HG03280 (cell line): Measurements from ENCODE around the gene PPP2R5A.
"Not testable (repeated sequence)": the region's sequence is repeated elsewhere in the genome, so short reads cannot be mapped to it uniquely, and the experiment has no call there.

ENCODE experiments used
- ATAC-seq: cut with Tn5 transposase; IDR thresholded peaks from one replicate; pipeline ENCODE4 v1.9.1; 2021; ENCODE audit warnings: mild to moderate bottlenecking, moderate library complexity; ENCODE audit not compliant: unreplicated experiment

PPP2R5A gene

DNA sequence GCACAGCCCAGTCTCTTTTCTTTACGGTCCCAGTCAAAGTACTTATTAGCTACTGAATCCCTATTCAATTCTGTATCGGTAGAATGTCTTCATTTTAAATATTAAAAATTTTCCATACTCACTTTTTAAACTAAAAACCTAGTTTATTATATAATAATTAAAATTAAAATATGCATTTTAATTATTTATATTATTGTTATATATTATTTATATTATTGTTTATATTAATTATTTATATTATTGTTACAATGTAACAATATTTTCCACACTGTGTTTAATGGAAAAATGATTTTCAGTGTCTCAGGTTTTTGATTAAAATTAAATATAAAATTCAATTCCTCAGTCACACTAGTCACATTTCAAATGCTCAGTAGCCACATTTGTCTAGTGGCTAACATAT, 18.2 kb upstream of the PPP2R5A start:
- ATAC-seq, result no peak

DNA sequence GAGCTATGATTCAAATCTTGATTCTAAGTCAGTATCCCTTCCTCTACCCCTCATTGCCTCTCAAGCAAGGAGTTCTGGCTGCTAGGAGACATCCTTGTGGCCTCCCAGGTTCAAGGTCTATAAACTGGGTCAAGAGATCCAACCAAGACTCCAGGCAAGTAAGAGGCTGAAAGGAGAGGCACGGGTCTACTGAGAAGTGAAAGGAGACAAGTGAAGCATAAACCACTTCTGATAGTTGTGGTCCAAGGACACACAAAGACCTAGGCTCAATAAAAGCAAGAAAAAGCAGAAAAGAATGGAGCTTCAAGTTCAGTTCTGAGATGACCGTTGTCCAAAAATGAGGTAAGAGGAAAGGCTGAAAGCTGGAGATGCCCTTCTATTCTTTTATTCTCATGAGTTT, 17.8 kb upstream of the PPP2R5A start:
- no peak for ATAC-seq

DNA sequence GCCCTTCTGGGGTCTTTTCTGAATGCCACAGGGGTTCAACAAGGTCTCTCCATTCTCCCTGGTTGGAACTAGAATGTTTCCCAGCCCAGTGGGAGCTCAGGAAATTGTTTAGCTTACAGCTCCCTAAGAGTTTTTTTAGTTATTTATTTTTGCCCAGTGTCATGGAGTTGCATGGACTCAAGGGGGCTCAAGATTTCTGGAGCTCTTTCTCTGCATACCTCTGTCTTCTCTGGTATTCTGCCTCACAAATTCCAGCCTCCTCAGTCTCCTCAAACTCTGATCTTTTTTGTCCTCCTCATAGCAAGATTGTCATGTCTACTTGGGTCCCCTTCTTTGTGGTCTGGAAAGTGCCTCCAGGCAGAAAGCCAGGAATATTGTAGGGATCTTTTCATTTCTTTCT, 15.9 kb upstream of the PPP2R5A start:
- no peak for ATAC-seq

DNA sequence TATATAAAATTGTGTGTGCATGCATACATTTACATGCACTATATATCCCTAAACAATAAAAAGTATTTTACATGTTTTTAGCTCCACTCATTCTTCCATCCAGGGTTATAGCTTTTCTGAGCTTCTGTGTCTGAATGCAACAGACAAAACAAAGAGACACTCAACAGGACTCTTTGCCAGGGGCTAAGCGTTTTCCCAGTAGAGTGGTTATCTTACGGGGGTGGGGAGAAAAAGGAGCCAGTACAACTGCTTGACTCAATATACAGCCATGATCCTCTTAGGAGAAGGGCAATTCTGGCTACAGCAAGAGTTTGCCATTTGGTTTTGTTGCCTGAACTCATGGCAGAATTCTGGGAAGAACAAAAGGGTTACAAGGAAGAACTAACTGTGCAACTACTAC, 14.6 kb upstream of the PPP2R5A start:
- ATAC-seq, result no peak

DNA sequence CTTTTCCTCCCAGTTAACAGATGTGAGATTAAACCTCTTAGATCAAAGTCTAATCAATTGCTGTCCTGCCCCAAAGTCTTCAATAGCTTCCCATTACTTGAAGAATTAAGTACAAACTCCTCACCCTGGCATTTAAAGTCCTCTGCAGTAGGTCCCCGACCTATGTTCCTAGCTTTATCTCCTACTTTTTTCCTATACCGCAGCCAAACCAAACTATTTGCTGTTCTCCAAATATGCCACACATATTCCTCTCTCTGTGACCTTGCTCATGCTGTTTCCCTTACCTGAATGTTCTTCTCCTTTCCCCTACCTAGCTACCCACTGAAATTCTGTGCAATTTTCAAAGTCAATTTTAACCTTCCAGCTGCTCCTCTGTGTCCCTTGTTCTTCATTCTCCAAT, 14.0 kb upstream of the PPP2R5A start:
- ATAC-seq, result no peak

DNA sequence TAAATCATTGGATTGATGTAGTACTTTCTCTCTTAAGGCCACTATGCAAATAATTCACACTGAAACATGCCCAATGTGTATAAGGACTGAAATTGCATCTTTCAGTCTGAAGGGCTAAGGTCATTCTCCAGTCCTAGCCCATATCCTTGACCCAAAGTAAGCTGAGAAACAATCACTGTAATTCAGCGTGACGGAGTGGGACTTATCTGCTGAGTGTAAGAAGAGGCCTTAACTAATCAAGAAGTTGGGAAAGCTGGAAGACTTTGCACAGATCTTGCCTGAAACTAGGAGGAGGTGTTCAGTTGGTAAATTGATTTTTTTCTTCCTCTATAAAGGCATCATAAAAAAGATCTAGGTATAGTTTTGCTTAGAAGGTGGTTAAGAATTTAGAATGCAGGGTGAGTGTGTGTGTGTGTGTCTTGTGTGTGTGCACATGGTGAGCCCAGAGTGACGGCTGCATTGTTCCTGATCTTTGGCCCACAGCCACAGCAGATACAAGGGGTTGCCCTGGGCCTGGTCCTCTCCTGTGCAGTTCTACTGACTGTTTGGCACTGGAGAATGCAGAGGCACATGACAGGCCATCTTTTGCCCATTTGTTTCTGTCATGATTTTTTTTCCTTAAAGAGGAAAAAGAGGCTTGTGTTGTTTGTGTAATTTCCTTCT, 13.3 kb upstream of the PPP2R5A start:
- ATAC-seq, result no peak

DNA sequence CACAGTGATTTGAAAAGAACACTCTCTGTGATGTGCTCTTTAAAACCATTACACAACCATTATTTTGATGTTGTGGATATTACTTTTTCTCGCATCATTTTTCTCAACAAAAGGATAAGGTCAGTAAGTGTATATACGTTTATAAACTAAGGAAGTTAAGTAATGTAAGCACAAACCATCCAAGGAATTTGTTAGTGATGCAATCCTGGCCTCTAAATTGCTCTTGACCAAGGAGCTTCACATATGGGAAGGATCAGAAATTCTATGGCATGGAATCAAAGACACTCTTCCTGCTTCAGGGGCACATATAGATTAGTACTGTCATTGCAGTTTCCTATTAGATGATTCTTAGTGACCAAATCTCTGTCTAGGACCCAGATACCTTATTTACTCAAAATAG, 3.6 kb upstream of the PPP2R5A start:
- ATAC-seq, result no peak

DNA sequence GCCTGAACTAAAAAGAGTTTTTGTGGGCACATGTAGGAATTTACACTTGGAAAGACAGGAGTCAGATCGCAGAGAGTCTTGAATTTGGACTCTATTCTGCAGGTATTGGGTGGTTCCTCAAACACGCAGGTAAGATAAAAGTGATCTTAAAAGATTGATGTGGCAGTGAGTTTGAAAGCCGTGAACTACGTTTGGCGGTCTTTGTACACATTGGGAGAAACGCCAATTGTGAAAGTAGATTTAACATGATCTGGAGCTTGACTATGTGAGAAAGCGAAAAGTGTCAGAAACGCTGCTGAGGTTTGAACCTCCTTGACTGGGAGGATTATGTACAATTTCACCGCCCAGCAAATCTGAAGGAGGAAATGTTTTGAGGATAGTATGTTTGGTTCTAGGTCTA, 1.5 kb upstream of the PPP2R5A start:
- no peak for ATAC-seq

DNA sequence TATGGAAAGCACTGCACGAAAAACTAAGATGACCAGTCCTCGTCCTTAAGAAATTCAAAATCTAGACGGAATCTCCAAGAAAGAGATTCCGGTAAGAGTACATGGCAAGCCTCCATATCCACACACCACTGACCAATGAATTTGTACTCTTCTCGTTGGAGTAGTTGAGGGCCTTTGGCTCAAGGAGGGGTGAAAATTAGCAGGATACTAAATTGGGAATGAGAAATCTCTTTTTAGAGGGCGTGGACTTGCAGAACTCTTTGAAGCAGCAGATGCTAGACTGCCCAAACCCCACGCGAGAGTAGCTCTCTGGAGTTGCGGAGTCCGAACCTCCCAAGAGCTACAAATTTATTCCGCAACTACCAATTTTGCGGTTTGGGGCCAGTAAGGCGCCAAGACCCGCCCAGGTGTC, 872 bp upstream of the PPP2R5A start:
- ATAC-seq, result no peak

DNA sequence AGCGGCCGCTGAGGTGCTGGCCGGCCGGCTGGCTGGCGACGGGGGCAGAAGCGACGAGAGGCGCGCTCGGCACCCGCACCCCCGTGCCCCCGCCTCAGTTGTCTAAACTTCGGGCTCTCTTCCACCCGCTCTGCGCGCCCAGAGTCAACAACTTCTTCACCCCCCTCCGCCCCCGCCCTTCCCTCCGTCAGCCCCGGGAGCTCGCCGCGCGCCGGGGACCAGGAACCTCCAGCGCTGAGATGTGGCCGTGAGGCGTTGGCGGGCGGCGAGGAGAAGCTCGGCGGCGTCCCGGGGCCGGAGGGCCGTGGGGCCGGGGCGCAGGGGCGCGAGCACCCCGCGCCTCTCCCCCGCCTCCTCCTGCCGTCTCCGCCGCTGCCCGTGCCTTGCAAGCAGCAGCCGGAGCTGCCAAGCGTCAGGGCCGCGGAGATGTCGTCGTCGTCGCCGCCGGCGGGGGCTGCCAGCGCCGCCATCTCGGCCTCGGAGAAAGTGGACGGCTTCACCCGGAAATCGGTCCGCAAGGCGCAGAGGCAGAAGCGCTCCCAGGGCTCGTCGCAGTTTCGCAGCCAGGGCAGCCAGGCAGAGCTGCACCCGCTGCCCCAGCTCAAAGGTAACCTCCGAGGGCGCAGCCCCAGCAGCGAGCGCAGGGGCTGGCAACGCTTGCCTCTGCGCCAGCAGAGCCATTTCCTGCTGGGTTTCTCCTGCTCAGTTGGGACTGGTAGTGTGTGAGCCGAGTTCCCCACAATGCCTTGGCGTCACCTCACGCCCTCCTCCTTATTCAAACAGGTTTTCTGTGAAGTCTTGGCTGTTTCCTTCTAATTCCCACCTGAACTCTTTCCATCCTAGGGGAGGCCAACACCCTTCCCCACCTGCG, 710 bp downstream of the PPP2R5A start:
- ATAC-seq, result peak; percentile 12

DNA sequence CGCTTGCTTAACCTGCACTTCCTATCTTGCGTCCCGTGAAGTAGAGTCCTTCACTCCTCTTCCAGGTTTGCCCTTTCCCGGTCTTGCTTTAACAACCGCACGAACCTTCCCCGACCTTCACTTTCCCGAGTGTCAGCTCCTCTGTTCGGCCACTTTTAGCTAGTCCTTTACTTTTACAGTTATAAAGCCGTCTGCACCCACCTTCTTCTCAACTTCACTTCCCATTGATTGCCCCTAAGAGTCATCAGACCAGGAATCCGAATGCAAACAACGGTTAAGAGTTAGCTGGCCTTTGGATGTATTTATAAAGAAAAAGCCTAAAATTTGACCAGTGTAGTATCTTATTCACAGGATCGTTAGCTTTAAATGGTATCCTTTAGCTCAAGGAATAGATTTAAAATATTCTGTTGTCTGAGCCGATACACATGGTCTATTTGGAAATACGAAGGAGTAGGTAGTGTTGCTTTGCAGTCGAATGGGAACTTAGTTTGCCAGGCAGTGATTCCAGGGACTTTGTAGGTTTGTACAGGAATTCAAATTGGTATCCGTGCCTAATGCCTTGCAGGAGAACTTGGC, 1.4 kb downstream of the PPP2R5A start:
- no peak for ATAC-seq

DNA sequence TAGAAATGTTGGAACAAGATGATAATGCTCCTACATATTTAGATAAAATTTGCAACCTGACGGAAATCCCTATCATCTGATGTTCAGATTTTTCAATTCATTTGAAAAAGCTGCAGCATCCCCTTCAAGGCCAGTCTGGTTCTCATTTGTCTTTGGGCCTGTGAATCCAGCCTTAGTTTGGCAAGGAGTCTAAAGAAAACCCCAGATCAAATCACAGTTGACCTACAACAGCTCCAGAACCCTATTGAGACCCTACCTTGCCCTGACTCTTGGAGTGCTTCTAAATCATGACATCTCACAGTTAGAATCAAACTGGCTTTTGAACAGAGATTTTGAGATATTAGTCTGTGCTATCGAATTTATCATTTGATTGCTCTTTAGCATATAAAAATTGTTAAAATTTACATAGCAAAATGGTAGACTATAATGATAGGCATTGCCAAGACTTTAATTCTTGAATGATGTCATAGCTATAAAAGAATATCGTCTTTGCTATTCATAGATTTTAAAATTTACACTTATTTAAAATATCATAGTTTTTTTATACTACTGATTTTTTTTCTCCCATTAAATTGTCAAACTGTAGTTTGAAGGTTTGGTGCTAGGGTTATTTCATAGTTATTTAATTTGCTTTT, 2.2 kb downstream of the PPP2R5A start:
- ATAC-seq, result no peak

DNA sequence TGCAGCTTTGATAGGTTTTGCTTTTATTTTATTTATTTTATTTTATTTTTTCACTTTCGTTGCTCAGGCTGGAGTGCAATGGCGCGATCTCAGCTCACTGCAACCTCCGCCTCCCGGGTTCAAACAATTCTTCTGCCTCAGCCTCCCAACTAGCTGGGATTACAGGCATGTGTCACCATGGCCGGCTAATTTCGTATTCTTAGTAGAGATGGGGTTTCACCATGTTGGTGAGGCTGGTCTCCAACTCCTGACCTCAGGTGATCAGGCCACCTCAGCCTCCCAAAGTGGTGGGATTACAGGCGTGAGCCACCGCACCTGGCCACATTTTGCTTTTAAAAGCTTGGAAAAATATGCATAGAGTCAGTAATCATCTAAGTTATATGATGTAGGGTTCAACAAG, 2.8 kb downstream of the PPP2R5A start:
- not testable (repeated sequence) for ATAC-seq

DNA sequence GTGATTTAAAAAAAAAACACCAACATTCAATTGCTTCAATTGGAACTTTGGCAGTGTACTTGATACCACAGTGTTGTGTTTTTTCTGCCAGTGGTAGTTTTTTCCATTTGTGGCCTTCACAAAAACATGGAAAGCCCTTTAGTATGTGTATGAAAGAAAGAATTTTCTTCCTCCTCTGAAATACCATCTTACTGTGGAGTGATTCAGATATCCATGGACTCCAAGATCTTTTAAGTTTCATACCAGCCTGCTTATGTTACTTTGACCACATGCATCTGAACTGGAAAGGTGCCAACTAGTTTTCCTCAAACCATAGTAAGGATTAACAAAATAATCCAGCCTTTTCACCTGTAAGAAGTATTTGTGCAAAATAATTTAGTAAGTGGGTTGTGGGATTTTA, 3.4 kb downstream of the PPP2R5A start:
- ATAC-seq, result no peak

DNA sequence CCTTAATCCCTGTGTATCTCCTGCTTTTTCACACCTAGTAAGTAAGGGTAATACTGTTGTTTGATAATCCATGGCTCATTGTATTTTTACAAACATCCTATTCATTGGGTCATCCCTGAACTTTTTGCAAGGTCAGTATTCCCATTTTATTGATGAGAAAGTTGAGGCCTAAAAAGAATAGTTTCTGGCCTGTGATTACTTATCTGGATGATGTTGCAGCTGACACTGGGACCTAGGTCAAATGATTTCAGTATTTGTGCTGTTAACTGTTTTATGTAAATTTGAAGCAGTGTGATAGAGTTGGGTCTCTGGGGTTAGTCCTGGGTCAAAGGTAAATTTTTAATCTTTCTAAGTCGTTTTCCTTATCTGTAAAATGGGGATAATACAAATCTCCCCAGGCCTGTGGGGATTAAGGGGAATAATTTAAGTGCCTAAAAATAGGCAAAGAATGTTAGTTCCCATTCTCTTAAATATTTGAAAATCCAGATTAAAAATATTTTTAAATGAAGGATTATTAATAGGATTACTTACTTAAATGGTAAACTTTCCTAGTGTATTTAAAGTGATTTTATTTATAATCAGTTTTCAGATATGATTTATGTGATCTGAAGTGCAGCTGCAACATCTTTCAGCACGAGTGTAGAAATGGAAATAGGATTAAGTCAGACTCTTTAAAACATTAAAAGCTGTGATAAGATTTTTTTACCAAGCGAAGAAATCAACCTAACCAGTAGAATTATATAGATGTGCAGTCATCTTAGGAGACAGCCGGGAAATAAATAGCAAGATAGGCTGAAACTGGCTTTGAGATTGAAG, 4.3 kb downstream of the PPP2R5A start:
- ATAC-seq, result no peak

DNA sequence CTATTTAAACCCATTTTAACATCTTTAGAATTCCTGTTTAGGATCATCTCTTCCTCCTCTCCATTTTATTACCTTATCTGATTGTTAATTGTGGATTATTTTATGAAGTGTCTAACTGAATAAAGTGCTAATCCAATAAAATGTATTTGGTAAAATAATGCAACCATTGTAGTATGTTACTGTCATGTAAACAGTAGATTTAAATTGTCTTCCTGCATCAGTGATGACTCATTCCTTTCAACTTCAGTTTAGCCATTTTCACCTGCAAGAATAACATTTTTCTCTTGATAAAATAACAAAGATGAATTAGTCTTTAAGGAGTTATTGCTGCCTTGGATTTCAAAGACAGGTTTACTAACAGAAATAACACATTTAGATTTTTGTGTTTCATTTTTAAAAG, 5.4 kb downstream of the PPP2R5A start:
- no peak for ATAC-seq

DNA sequence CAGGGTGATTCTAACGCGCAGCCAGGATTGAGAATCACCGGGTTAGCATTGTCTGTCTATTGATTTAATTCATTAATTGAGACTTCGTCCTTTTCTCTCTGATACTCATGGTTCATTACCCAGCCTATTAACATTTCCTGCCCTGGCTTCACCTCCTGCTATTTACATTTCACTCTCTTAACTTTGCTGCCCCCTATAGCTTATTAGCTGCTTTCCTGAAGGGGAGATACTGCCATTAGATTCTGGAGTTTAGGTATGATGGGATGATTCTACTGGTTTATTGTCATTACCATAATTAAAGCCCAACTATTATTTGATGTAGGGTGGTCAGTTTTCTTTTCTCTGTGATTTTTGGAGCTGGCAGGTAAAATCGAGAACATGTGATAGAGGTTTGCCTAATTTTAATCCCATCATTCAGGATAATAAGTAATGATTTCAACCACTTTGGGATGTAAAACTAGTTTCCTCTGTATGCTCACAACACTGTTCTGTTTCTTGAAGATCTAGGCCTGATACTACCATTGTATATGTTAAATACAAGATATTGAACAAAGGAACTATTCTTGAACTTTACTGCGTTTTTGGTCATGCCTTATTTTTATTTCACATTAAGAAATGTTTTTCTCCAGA, 6.4 kb downstream of the PPP2R5A start:
- peak; percentile 67 for ATAC-seq

DNA sequence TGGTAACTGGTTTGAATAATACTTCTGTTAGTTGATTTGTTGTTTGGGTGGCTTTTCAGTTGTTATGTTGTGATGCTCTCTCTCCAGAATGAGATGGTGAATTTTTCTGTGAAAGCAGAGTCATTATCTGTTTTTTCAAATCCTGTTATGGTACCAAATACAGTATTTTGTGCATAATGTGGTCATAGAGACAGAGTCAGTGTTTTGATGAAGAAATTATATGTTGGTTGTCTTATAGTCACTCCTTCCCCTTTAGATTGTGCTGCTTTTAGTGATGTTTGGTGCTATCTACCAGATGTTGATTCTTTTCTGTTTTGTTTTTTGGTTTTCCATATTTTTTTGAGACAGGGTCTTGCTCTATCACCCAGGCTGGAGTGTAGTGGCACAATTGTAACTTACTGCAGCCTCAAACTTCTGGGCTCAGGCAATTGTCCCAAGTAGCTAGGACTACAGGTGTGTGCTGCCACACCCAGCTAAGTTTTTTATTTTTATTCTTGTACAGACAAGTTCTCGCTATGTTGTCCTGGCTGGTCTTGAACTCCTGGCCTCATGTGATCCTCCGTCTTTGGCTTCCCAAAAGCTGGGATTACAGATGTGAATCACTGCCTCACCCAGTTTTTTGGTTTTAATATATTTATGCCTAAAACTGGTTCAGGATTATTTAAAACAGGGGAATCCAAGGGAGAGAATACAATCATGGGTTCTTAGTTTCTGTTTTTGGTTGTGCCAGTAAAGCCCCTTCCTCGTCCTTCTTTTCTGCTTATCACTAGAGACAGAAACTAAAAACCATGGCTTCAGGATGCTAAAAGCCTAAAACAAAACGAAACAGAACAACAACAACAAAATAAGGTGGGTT, 7.3 kb downstream of the PPP2R5A start:
- ATAC-seq, result no peak

DNA sequence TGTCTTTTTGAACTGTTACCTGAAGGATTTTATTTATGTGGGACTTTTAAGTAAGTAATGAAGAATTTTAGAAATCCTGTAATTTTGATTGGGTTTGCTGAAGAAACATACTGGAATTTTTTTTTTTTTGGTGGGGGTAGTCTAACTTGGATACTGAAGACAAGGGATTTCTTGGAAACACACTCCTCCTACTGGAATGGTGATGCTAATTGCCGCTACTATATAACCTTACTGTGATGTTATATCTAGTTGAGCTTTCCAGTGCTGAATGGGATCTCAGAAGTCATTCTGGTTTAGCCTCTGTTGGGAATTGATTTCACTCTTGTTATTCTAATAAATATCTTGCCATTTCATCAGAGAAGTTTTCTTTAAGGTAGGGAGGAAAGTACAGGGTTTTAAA, 8.4 kb downstream of the PPP2R5A start:
- ATAC-seq, result no peak
